D341Med (cell line): ENCODE data around the gene MPST.

Experiments used
- DNase-seq: peaks from one replicate; pipeline ENCODE4 v3.0.0; 2012; ENCODE audit warnings: low spot score

MPST gene

DNA sequence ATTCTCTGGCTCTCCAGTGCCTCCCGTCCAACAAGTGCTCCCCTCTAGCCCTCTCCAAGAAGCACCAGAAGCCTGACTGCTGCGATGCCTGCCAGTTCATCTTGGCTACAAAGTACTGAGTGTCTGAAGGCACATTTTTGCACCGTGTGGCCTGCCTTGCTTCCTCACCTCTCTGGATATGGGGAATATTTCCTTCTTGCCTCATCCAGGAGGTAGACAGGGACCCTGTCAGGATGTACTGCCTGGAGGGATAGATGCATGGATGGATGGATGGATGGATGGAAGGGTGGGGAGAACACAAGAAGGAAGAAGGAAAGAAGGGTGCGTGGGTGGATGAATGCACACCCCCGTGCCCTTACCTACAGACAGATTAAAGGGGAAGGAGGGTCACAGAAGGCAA, 59.6 kb downstream of the MPST start:
- DNase-seq, result no peak
